ENCODE data around the gene MAGEA11.
"Not testable (repeated sequence)": the region's sequence is repeated elsewhere in the genome, so short reads cannot be mapped to it uniquely, and the experiment has no call there.

The MAGEA11 gene

GRCh38 chrX:149711545-149712236 is at the start of gene MAGEA11:
Gene MAGEA11 (plus strand): TSS chrX:149712060. CDS start chrX:149713160, 1,100 bp downstream.
- no peak for DNase-seq

- not testable (repeated sequence) for DNase-seq
Observed at GRCh38 chrX:149675088-149675487, 36.8 kb upstream of the MAGEA11 start.

- not testable (repeated sequence) for DNase-seq
Observed at GRCh38 chrX:149675554-149675953, 36.3 kb upstream of the MAGEA11 start.

GRCh38 chrX:149679164-149679678 is 32.6 kb upstream of the MAGEA11 start:
- DNase-seq: not testable (repeated sequence)

- no peak for DNase-seq
Observed at GRCh38 chrX:149681182-149681581, 30.7 kb upstream of the MAGEA11 start.

- DNase-seq: no peak
Observed at GRCh38 chrX:149682031-149682430, 29.8 kb upstream of the MAGEA11 start.

GRCh38 chrX:149682956-149683947 is 28.6 kb upstream of the MAGEA11 start:
- DNase-seq: no peak

- no peak for DNase-seq
Observed at GRCh38 chrX:149683966-149684730, 27.7 kb upstream of the MAGEA11 start.

- no peak for DNase-seq
Observed at GRCh38 chrX:149687991-149688390, 23.9 kb upstream of the MAGEA11 start.

GRCh38 chrX:149688552-149688951 is 23.3 kb upstream of the MAGEA11 start:
- no peak for DNase-seq

- DNase-seq: no peak
Observed at GRCh38 chrX:149691794-149692193, 20.1 kb upstream of the MAGEA11 start.

GRCh38 chrX:149692686-149693272 is 19.1 kb upstream of the MAGEA11 start:
- DNase-seq: not testable (repeated sequence)

- DNase-seq: no peak
Observed at GRCh38 chrX:149699761-149700160, 12.1 kb upstream of the MAGEA11 start.

GRCh38 chrX:149704664-149705063 is 7.2 kb upstream of the MAGEA11 start:
- no peak for DNase-seq

GRCh38 chrX:149707147-149707901 is 4.5 kb upstream of the MAGEA11 start:
- DNase-seq: no peak

GRCh38 chrX:149712831-149713230 is 971 bp downstream of the MAGEA11 start:
- no peak for DNase-seq

GRCh38 chrX:149713279-149714050 is 1.6 kb downstream of the MAGEA11 start:
- DNase-seq: no peak

GRCh38 chrX:149715468-149715867 is 3.6 kb downstream of the MAGEA11 start:
- DNase-seq: no peak

GRCh38 chrX:149716632-149717031 is 4.8 kb downstream of the MAGEA11 start:
- DNase-seq: no peak

- DNase-seq: no peak
Observed at GRCh38 chrX:149717803-149718202, 5.9 kb downstream of the MAGEA11 start.

- DNase-seq: no peak
Observed at GRCh38 chrX:149718757-149719156, 6.9 kb downstream of the MAGEA11 start.
